ENCODE data around the gene MICAL3.
"Not testable (repeated sequence)": the region's sequence is repeated elsewhere in the genome, so short reads cannot be mapped to it uniquely, and the experiment has no call there.

- TF ChIP-seq, protein P1, sequence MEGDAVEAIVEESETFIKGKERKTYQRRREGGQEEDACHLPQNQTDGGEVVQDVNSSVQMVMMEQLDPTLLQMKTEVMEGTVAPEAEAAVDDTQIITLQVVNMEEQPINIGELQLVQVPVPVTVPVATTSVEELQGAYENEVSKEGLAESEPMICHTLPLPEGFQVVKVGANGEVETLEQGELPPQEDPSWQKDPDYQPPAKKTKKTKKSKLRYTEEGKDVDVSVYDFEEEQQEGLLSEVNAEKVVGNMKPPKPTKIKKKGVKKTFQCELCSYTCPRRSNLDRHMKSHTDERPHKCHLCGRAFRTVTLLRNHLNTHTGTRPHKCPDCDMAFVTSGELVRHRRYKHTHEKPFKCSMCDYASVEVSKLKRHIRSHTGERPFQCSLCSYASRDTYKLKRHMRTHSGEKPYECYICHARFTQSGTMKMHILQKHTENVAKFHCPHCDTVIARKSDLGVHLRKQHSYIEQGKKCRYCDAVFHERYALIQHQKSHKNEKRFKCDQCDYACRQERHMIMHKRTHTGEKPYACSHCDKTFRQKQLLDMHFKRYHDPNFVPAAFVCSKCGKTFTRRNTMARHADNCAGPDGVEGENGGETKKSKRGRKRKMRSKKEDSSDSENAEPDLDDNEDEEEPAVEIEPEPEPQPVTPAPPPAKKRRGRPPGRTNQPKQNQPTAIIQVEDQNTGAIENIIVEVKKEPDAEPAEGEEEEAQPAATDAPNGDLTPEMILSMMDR (IDR thresholded peaks at IDR 0.05; ENCODE audit: low read length) = not testable (repeated sequence)
- not testable (repeated sequence) for TF ChIP-seq EZH2 (optimal IDR thresholded peaks at IDR 0.05; ENCODE audit: low read depth, low read length); EZH2phosphoT487 (IDR thresholded peaks at IDR 0.05; ENCODE audit: low read length)
Measured at GRCh38 chr22:17992976-17993375, 31.4 kb downstream of the MICAL3 start.

All from MM.1S (cell line).